Adrenal gland (tissue), 5 donors: ENCODE measurements around the gene EIF4G2.

Source experiments
- CTCF ChIP-seq, 6 experiments: fragments of 450-650 bp in 4 of 6; fragments of 200-600 bp in 2 of 6; sonication (generic) in 1 of 6; IDR thresholded peaks; 1 replicate in 5 of 6; 2 replicates in 1 of 6; pipeline versions ENCODE4 v1.5.1 to v1.8.0; 2016 to 2021; ENCODE audit warnings: antibody characterized with exemption in 6 of 6, mild to moderate bottlenecking in 2 of 6, moderate library complexity in 1 of 6
- POLR2A ChIP-seq, 2 donors: fragments of 450-650 bp; IDR thresholded peaks; one replicate each; pipeline ENCODE4 v1.6.1; 2017; ENCODE audit warnings: antibody characterized with exemption in 2 of 2, mild to moderate bottlenecking in 2 of 2, moderate library complexity in 1 of 2
- donor health status: DM: no; HTN: no; CAD: no.

GRCh38 chr11:10847960-10848860 lies 39.5 kb upstream of the EIF4G2 start:
- no peak for TF ChIP-seq CTCF (IDR thresholded peaks at IDR 0.05)
- TF ChIP-seq POLR2A (IDR thresholded peaks at IDR 0.05): no peak
